HG03378 (cell line): Measurements from ENCODE around the gene ALG1.
"Not testable (repeated sequence)": the region's sequence is repeated elsewhere in the genome, so short reads cannot be mapped to it uniquely, and the experiment has no call there.

Experiments used
- ATAC-seq: cut with Tn5 transposase; IDR thresholded peaks from one replicate; pipeline ENCODE4 v1.9.1; 2021; ENCODE audit warnings: mild to moderate bottlenecking, moderate library complexity; ENCODE audit not compliant: unreplicated experiment

ALG1 gene

DNA sequence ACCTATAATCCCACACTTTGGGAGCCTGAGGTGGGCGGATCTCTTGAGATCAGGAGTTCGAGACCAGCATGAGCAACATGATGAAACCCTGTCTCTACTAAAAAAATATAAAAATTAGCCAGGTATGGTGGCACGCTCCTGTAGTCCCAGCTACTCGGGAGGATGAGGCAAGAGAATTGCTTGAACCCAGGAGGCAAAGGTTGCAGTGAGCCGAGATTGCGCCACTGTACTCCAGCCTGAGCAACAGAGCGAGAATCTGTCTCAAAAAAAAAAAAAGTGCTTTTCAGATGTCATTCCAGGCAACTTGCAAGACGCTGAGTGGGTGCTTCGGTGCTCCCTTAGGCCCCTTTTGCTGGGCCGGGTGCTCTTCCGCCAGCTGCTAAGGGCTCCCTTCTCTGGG lies 27.1 kb upstream of the ALG1 start:
- not testable (repeated sequence) for ATAC-seq

DNA sequence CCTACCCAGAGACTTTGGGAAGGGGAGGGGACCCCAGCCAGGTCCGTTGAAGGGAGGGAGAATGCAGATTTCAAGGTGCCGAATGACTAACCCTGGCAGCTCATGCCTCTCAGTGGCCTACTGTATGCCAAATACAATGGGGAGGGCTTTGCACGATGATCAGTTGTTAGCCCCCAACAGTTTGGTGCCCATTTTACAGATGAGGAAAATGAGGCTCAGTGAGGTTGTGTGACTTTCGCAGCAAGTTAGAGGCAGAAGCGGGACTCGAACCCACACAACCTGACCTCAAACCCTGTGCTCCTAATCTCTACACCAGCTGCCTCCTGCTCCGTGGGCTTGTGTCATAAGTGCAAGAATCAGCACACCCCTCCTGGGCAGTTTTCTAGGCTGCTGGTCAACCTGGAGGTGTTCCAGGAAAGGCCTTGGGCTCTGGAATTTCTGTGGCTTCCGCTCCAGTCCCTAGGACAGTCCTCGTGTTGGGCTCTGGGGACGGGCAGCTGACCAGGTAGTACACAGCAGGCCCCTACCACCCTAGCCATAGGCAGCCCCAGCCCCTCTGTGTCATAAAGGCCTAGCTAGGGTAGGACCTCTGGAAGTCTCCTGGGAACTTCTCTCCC lies 26.0 kb upstream of the ALG1 start:
- ATAC-seq = no peak

DNA sequence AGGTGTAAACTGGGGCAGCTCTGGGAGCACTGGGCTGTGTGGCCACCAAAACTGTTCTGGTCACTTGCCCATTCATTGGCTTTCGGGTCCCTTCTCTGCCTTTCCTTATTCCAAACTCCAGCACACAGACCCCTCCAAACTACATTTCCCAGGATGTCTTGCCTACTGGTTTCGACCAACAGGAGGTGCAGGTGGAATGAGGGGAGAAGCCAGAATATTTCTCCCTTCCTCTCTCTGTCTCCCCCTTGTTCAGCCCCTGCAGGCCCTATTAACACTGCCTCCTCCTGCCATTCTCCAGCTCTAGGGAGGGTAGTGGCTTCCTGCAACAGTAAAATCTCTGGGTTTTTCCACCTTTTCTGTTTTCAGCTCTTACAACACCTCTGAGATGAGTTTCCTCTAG lies 24.7 kb upstream of the ALG1 start:
- no peak for ATAC-seq

DNA sequence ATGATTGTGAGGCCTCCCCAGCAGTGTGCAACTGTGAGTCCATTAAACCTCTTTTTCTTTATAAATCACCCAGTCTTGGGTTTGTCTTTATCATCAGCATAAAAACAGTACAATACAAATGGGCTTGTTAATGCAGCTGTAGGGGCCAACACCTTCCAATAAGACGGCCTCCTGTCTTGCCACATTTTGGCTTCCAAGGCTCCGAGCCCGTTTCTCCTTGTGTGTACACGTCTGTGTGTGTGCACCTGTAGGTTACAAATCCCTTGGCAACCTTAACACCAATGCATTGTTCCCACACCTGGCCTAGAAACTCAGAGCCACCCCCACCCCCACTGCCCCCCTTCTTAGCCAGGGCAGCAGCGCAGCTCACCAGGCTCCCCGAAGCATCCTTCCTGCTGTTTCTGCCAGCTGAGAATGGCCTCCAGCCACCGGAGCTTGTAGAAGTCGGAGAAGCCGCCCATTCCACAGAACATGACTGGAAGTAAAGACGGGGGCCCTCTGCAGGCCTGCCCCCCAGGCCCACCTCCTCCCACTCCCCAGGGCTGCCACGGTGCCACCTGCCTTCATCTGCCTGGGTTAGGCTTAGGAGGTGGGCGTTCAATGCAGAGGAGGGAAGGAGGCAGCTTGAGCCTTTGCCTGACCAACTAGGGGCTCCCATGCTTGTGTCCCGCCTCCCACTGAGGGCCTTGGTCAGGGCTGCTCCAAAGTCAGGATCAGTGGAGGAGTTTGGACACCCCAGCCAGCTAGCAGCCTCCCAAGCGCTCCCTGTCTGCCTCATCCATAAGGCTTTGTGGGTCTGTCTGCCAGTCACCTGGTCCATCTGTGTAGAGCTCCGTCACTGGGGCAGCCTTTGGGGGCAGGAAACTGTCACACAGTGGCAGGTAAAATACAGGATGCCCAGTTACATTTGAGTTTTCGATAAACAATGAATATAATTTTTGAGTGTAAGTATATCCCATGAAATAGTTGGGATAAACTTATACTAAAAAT lies 16.5 kb upstream of the ALG1 start:
- ATAC-seq = no peak

DNA sequence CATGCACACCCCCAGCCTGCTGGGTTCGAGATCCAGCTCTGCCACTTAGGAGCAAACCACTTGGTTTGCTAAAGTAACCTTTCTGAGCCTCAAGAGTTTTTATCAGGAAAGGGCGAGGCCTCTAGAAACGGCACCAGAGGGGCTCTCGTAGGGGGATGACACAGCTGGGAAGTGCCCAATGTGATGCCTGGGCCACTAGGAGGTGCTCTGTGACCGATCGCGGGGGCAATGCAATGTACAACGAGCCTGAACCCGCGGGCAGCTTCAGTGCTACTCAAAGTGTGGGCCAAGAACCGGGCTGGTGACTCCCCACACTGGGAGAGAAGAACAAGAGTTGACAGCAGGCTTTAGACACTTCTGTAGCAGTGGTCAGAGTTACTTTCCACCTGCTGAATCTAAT lies 15.3 kb upstream of the ALG1 start:
- no peak for ATAC-seq

DNA sequence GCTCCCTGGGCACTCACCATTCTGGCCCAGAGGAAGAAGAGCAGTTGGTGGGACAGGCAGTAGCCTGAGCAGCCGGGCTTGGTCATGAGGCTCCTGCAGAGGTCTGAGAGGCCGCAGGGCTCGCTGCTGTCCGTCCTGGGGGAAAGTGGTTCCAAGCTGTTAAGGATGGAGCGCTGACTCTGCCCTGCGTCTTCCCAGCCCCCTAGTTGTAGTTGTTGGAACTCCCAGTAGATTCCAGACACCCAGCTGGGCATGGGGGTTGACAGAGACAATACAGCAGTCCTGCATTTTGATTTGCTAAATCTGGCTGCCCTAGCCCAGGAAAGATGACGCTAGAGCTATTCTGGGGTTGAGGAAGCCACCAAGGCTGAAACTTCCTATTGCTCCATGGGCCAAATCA lies 13.2 kb upstream of the ALG1 start:
- ATAC-seq = no peak

DNA sequence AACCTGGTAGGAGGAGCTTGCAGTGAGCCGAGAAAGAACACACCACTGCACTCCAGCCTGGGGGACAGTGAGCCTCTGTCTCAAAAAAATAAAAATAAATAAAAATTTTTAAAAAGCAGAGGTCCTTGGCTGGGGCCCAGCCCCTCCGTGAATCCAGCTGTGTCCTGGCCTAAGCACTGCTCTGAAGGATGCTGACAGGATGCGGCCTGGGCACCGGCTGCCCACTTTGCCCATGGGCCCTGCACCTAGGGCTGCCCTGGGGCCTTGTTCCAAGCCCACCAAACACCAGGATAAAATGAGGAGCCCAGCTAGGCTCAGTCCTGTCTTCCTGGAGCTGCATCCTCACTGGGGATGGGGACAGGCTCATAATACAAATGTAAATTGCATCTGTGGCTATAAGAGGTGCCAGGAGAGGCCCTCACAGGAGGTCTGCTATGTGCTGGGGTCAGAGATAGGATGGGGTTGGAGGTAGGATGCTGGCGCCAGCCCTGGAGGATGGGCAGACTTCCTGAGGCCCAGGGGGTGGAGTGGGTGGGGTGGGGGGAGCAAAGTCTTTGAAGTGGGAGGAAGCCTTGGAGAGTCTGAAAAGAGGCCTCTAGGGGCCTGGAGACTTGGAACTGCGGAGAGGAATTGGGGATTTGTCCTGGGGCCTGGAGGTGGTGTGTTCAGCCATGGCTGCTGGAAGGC lies 12.1 kb upstream of the ALG1 start:
- no peak for ATAC-seq

DNA sequence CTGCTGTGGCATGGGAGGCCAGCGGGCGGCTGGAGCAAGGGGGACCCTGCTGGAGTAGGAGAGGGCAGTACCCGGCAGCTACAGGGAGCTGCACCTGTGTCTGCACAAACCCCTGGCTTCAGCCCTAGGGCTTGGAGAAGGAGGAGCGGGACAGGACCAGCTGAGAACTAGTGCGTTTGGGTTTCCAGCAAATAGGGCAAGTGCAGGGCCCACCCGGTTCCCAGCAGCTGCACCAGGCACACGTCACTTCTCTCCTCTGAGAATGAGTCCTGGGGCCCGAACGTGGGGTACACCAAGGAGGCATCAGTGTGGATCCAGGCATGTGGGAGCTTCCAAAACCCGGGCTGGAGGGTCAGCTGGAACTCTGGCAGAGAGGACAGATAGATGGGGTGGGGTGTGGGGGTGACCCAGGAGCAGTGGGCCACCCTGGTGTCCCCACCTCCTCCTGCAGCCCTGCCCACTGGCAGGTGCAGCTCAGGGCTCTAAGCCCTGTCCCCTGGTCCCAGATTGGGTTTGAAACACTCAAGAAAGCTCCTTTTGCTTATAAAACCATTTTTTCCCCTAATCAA lies 11.5 kb upstream of the ALG1 start:
- ATAC-seq = no peak

DNA sequence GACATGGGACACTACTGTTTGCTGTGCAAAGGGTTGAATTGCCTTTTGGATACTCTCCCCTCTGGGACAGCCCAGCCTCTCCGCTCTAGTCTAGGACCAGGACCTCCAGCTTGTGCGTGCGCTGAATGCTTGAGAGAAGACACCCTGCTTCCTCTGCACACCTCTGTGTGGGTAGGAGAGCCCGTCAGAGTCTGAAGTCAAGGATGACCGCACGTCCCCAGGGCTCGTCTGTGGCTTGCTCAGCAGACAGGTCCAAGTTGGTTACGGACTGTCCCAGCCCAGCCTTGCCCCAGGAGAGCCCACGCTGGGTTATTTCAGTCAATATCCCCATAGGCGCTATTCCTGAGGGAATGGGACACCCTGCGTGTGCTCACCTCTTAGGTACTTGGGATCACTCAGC lies 9.6 kb upstream of the ALG1 start:
- ATAC-seq = peak; percentile 87

DNA sequence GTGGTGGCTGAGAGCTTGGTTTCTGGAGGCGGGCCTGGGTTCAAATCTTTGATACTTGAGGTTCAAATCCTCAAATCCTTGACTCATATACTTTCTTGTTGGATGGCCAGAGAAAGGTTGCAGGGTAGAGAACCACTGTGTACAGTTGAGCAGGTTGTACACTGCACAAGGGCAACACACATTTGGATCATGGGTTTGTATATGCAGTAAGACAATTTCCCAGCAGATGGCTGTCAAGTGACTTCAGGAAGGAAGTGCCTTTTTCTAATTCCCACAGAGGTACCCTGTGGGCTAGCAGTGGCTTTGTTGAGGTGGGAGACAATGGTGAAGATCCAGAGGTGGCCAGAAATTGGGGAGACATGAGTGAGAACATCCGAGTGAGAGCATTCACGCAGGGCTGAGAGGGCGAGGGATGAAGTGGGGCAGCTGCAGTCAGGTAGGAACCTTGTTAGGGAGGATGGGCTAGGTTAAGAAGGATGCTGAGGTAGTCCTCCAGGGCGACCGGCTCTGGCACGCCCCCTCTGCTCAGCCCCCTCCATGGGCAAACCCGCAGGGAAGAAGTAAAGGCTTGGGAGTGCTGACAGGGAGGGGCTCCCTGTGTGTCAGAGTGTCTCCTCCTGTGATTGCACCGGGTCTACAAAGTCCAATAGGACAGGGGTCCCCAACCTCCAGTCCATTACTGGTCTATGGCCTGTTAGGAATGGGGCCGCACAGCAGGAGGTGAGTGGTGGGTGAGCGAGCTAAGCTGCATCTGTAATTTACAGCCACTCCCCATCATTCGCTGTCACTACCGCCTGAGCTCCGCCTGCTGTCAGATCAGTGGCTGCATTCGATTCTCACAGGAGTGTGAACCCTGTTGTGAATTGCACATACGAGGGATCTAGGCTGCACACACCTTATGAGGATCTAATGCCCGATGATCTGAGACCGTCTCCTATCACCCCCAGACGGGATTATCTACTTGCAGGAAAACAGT lies 8.6 kb upstream of the ALG1 start:
- no peak for ATAC-seq

DNA sequence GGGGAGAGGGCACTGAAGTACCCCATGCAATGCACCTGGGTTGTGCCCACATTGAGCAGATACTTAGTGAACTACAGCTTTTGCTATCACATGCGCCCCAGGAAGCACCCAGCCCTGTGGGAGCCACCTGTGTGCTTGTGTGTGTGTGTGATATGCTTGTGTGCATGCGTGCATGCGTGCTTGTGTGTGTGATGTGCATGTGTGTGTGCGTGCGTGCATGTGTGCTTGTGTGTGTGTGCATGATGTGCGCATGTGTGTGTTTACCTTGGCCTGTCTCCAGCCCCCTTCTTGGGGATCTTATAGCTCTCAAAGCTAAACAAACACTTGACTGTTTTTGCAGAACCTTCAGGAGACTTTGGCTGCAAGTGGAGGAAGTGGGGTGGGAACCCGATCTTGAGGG lies 6.7 kb upstream of the ALG1 start:
- ATAC-seq = no peak

DNA sequence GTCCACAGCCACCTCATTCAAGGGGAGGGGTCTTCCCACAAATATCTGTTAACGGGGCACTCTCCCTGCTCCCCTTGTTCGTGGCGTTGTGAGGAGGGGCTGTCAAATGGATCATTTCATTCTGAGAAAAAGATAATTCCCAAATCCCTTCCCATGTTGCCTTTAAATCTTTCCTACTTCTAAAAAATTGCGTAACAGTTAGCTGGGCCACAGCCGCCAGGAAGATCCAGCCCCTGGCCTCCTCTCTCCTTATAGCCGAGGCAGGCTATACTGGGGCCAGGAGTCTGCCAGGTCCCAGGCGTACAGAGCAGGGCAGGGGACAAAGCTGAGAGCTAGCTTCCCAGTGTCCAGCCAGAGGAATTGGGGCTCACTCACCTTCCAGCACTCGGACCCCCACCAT lies 6.3 kb upstream of the ALG1 start:
- no peak for ATAC-seq

DNA sequence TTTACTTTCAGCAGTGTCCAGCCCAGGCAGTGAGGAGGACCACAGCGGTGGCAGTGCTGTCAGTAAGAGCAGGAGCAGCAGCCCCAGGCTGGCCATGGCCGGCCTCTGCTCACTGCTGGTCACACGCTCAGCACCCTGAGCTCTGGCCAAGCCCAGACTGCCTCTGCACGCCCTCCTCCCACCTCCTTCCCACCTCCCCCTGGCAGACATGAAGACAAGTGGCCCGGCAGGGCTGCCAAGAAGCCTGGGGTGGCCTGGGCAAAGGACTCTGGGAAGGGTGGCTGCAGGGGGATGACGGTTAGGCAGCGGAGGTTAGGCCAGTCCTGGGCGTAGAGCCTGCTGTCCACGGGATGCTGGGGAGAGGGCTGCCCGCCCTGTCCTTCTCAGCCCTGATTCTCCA lies 5.8 kb upstream of the ALG1 start, which contains the start of gene C16orf89:
Gene C16orf89, minus strand, starts transcription at position 144 of the 400 bp plus-strand sequence. Its CDS starts 48 bp downstream, at position 96.
- ATAC-seq = no peak

DNA sequence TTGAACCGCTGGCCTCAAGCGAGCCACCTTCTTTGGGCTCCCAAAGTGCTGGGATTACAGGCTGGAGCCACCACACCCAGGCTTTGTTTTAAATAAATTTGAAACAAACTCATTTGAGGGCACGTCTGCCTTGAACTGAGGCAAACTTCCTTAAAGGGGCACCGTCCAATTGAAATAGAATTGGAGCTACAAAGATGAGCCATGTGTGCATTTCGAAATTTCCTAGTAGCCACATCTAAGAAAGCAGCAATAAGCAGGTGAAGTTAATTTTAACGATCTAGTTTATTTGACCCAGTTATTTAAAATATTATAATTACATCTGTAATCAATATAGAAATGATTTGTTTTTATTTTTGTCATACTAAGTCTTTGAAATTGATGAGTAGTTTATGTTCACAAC lies 5.1 kb upstream of the ALG1 start:
- ATAC-seq = no peak

DNA sequence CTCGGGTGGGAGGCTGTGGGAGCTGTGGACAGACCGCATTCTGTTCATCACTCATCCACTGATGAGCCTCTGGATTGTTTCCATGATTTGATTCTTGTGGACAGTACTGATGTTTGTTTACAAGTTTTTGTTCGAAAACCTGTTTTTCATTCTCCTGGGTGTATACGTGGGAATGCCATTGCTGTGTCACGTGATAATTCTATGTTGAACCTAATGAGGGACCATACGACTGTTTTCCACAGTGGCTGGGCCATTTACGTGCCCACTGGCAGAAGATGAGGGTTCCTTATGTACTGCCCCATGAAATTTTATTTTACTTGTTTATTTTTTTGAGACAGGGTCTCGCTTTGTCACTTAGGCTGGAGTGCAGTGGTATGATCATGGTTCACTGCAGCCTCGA lies 2.6 kb upstream of the ALG1 start:
- ATAC-seq = no peak

DNA sequence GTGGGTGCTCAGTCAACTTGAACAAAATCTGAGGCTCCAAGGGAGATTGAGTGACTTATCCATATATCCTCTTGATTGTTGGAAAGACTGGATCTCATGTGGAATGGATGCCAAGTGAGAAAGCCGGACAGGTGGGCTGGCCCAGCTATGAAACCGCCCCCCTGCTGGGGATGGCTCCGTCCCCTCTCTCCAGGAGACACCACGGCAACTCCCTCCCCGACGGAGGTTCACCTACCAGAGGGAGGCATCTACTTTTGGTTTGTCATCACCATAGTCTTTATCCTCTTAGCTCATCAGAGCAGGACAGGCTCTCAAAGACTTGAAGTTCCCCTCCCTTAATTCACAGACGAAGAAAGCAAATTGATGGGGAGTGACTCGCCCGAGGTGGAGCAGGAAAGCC lies 1.8 kb upstream of the ALG1 start:
- no peak for ATAC-seq

DNA sequence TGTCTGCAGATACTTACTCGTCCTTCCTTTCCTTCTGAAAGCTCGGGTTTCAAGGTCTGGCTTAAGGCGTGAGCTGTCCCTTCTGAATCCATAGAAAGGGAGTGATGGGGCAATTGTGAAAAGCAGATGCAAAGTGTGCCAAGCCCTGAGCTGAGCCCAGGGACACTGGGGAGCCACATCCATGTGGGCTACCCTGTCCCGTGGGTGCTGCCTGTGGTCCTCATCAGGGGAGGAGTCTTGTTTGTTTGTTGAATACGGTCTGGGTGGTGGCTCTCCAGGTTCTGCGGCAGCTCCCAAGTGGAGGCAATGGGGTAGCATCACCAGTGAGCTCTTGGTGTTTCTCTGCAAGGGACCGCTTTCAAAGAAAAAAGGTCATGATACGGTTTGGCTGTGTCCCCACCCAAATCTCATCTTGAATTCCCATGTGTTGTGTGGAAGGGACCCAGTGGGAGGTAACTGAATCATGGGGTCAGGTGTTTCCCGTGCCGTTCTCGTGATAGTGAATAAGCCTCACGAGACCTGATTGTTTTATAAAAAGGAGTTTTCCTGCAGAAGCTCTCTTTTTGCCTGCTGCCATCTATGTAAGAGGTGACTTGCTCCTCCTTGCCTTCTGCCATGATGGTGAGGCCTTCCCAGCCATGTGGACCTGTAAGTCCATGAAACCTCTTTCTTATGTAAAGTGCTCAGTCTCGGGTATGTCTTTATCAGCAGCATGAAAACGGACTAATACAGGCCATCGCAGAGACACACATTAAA lies 1.0 kb upstream of the ALG1 start:
- no peak for ATAC-seq

DNA sequence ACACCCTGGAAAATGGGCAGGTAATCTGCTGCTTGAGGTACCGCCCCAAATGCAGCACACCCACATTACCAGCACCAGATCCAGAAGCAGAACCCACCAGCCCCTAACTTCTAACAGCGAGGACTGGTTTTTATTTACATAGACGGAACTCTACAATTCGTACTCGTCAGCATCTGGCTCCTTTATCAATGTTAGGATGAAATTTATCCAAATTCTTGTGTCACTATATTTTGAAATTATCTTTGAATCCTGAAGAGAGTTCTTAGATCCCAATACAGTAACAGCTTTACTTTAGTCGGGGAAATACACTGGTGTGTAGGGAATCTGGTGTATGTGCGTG lies 332 bp upstream of the ALG1 start:
- ATAC-seq = no peak
